Measurements from ENCODE around the gene ZBTB20.

DNA sequence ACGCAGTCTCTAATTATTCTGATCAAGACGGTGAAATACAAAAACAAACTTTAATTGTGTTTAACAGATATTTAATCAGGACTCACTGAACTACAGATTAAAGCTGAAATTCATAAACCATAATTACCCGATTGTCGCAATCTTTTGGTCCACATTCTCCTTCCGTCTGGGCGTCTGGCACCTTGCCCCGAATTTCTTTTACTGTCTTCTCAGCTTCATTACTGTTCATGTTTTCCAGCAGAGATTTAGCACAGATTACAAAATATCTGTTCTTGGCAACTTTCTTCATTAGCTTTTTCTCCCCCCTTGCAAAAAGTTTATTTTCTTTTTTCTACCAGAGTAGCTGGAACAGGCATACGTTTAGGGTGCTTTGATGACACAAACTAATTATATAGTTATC lies 581.9 kb downstream of the ZBTB20 start:
- TF ChIP-seq, protein P1, sequence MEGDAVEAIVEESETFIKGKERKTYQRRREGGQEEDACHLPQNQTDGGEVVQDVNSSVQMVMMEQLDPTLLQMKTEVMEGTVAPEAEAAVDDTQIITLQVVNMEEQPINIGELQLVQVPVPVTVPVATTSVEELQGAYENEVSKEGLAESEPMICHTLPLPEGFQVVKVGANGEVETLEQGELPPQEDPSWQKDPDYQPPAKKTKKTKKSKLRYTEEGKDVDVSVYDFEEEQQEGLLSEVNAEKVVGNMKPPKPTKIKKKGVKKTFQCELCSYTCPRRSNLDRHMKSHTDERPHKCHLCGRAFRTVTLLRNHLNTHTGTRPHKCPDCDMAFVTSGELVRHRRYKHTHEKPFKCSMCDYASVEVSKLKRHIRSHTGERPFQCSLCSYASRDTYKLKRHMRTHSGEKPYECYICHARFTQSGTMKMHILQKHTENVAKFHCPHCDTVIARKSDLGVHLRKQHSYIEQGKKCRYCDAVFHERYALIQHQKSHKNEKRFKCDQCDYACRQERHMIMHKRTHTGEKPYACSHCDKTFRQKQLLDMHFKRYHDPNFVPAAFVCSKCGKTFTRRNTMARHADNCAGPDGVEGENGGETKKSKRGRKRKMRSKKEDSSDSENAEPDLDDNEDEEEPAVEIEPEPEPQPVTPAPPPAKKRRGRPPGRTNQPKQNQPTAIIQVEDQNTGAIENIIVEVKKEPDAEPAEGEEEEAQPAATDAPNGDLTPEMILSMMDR (IDR thresholded peaks at IDR 0.05), result no peak
- TF ChIP-seq POLR2A (IDR thresholded peaks at IDR 0.05) (no peak), EP300 (IDR thresholded peaks at IDR 0.05) (no peak), POLR2AphosphoS5 (IDR thresholded peaks at IDR 0.05) (no peak)
